Panc1 (cell line): ENCODE results near the gene PYGO1. TPM values are rescaled to one million over a fixed set of nuclear protein-coding genes. Genes with fewer than 3 reads are reported as not detected.
"Not testable (repeated sequence)": the region's sequence is repeated elsewhere in the genome, so short reads cannot be mapped to it uniquely, and the experiment has no call there.

ENCODE experiments used
- ATAC-seq: fragments of 200-7000 bp; cut with Tn5 transposase; 2 replicates; pipeline ENCODE4 v1.9.1; 2020; ENCODE audit warnings: mild to moderate bottlenecking, moderate library complexity
- BruUV-seq: library from RNA; stranded (reverse); fragments of 400-500 nt; replicated peaks from 2 replicates; lab custom pipeline; 2021; lab: Mats Ljungman, UMichigan
- CTCF ChIA-PET: fragments of 300-600 bp; sonication (Branson Sonifier 250); formaldehyde crosslinking; loops from one replicate; lab custom pipeline; 2022; ENCODE audit warnings: antibody characterized with exemption; lab: Charles Lee
- POLR2A ChIA-PET: fragments of 300-600 bp; sonication (Branson Sonifier 250); formaldehyde crosslinking; loops from one replicate; lab custom pipeline; 2022; ENCODE audit warnings: antibody characterized with exemption; lab: Charles Lee
- DNase-seq: peaks from one replicate; pipeline ENCODE4 v3.0.0-alpha.2; 2010; ENCODE audit warnings: low read depth, low spot score
- H3K27ac ChIP-seq: 2 replicates; pipeline ENCODE4 v1.5.1; 2011; ENCODE audit warnings: mild to moderate bottlenecking, low read length, inconsistent platforms
- H3K27me3 ChIP-seq: fragments of 200-500 bp; sonication (Bioruptor generic); 2 replicates; pipeline ENCODE4 v1.6.0; 2014; ENCODE audit warnings: low read length, inconsistent platforms; ENCODE audit not compliant: control insufficient read depth, insufficient read depth
- H3K36me3 ChIP-seq: fragments of 200-500 bp; sonication (Bioruptor generic); 2 replicates; pipeline ENCODE4 v1.5.1; 2014; ENCODE audit warnings: inconsistent platforms, mild to moderate bottlenecking, low read length, moderate library complexity; ENCODE audit not compliant: control insufficient read depth, insufficient read depth
- H3K4me1 ChIP-seq: 2 replicates; pipeline ENCODE4 v1.5.1; 2011; ENCODE audit warnings: inconsistent platforms, mild to moderate bottlenecking, low read length, moderate library complexity; ENCODE audit not compliant: control insufficient read depth, insufficient read depth
- H3K4me3 ChIP-seq, 2 experiments: 2 replicates each; pipeline ENCODE4 v1.5.1; 2011 to 2012; ENCODE audit warnings: low read depth in 2 of 2, low read length in 2 of 2, mild to moderate bottlenecking in 2 of 2, inconsistent platforms in 1 of 2, moderate library complexity in 1 of 2
- H3K9me3 ChIP-seq: fragments of 200-500 bp; sonication (Bioruptor generic); 2 replicates; pipeline ENCODE4 v1.5.1; 2014; ENCODE audit warnings: low read depth, mild to moderate bottlenecking, inconsistent platforms, low read length, moderate library complexity; ENCODE audit not compliant: control insufficient read depth, insufficient read depth
- POLR2AphosphoS5 ChIP-seq: IDR thresholded peaks from 2 replicates; pipeline ENCODE4 v1.6.1; 2012; ENCODE audit warnings: mild to moderate bottlenecking, low read depth, low read length, moderate library complexity
- SIN3A ChIP-seq: IDR thresholded peaks from 2 replicates; pipeline ENCODE4 v1.6.1; 2012; ENCODE audit warnings: low read depth, mild to moderate bottlenecking, low read length, moderate library complexity, borderline replicate concordance; ENCODE audit not compliant: insufficient read depth
- TCF7L2 ChIP-seq: IDR thresholded peaks from 2 replicates; pipeline ENCODE4 v1.6.1; 2011; ENCODE audit warnings: mild to moderate bottlenecking, low read depth, low read length, inconsistent platforms
- in situ Hi-C: cut with HindIII; loops from 2 replicates; pipeline ENCODE4 v1.10.0; 2016; ENCODE audit warnings: low sequenced_read_pairs, low pct_unique_long_range_greater_than_20kb
- intact Hi-C: fragments of 100-400 bp; cut with micrococcal nuclease; formaldehyde crosslinking; loops from one replicate; pipeline ENCODE4 v1.10.0; 2022; ENCODE audit not compliant: unreplicated experiment
- total RNA-seq: library from RNA; stranded (reverse); gene quantifications from one replicate; pipeline ENCODE4 v1.2.1, GENCODE V29; 2021; ENCODE audit not compliant: unreplicated experiment
- TF ChIP-seq, protein P1 (sequence below): fragments of 450-650 bp; IDR thresholded peaks from 2 replicates; pipeline ENCODE4 v1.5.1; 2017; ENCODE audit warnings: mild to moderate bottlenecking
- TF ChIP-seq, protein P2 (sequence below), 2 experiments: IDR thresholded peaks; 2 replicates each; pipeline ENCODE4 v1.6.1; 2011 to 2012; ENCODE audit warnings: low read depth in 2 of 2, control low read depth in 1 of 2, low read length in 1 of 2, mild to moderate bottlenecking in 1 of 2, moderate library complexity in 1 of 2; ENCODE audit not compliant: insufficient read depth in 1 of 2

Gene PYGO1
- total RNA-seq, 1 experiment from 2014 or later, result 2.4 TPM

DNA sequence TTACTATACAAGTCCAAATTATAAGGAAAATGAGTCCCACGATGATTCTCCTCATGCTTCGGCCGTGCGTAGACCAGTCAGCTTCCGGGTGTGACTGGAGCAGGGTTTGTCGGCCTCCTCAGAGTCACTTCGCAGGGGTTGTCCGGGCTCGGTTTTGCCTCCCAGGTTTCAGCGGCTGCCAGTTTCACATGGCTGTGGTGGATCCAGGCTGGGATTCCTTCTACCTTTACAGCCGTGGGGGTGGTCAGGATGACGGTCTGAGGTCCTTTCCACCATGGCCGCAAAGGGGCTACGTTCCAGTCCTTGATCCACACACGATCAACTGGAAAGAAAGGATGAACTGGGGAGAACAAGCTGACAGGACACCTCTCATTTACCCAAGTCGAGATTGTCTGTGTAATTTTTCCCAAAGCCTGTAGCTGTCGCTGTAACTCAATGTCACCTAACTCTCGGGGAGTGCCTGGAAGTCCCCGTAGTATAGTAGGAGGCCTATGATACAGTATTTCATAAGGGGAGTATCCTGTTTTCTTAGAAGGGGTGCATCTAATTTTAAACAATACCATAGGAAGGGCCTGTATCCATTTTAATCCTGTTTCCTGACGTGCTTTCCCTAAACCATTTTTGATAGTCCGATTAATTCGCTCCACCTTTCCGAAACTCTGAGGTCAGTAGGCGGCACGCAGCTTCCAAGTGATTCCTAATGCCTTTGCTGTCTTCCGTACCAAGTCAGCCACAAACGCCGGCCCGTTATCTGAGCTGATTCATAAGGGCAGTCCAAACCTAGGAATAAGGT, 74.3 kb downstream of the PYGO1 start:
- ATAC-seq, H3K9me3 ChIP-seq, H3K27ac ChIP-seq, H3K27me3 ChIP-seq, in situ Hi-C loops, POLR2A ChIA-PET, H3K36me3 ChIP-seq, BruUV-seq, H3K4me3 ChIP-seq, DNase-seq, H3K4me1 ChIP-seq: not testable (repeated sequence)
- intact Hi-C loops, result loop anchor here (5.0 to 10.0 kb wide), 2 partner anchors 123 to 291 kb away; no protein-coding TSS in a partner anchor
- CTCF ChIA-PET, result interaction anchor here (0.6 to 0.7 kb wide), 2 partner anchors 76 to 289 kb away, joined by 4 to 11 read pairs; no protein-coding TSS in a partner anchor
- TF ChIP-seq, protein P1, sequence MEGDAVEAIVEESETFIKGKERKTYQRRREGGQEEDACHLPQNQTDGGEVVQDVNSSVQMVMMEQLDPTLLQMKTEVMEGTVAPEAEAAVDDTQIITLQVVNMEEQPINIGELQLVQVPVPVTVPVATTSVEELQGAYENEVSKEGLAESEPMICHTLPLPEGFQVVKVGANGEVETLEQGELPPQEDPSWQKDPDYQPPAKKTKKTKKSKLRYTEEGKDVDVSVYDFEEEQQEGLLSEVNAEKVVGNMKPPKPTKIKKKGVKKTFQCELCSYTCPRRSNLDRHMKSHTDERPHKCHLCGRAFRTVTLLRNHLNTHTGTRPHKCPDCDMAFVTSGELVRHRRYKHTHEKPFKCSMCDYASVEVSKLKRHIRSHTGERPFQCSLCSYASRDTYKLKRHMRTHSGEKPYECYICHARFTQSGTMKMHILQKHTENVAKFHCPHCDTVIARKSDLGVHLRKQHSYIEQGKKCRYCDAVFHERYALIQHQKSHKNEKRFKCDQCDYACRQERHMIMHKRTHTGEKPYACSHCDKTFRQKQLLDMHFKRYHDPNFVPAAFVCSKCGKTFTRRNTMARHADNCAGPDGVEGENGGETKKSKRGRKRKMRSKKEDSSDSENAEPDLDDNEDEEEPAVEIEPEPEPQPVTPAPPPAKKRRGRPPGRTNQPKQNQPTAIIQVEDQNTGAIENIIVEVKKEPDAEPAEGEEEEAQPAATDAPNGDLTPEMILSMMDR, result peak; percentile 84

DNA sequence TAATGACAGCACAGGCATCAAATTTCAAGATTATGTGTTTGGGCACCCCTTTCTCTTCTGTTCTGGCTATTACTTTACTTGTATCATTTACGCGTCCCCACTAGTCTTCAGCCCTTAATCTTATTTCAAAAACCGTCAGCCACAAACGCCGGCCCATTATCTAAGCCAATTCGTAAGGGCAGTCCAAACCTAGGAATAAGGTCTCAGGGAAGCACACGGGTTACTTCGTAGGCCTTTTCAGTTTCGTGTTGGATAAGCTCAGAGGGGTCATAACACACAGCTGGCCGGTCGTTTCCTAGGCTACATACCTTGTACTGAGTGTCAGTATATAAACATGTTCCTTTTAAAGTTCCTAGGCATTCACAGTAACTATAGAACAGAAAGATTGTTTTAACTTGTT, 75.0 kb downstream of the PYGO1 start:
- no peak overlapping the region for H3K27ac ChIP-seq
- ChIA-PET POLR2A (no interaction called here), CTCF (interaction anchor here (0.5 to 0.7 kb wide), 3 partner anchors 77 to 290 kb away, joined by 4 to 11 read pairs (median 8); no protein-coding TSS in a partner anchor)
- H3K36me3 ChIP-seq, result no peaks in the 10 kb centered on the region
- no peaks in the 10 kb centered on the region for H3K4me1 ChIP-seq
- no peaks in the 10 kb centered on the region for H3K27me3 ChIP-seq
- no TSS peak for BruUV-seq
- DNase-seq, result no peak
- no peak for ATAC-seq
- TF ChIP-seq TCF7L2, result no peak
- TF ChIP-seq POLR2AphosphoS5, result no peak
- TF ChIP-seq, protein P1, result no peak
- TF ChIP-seq SIN3A, result no peak
- TF ChIP-seq, protein P2, sequence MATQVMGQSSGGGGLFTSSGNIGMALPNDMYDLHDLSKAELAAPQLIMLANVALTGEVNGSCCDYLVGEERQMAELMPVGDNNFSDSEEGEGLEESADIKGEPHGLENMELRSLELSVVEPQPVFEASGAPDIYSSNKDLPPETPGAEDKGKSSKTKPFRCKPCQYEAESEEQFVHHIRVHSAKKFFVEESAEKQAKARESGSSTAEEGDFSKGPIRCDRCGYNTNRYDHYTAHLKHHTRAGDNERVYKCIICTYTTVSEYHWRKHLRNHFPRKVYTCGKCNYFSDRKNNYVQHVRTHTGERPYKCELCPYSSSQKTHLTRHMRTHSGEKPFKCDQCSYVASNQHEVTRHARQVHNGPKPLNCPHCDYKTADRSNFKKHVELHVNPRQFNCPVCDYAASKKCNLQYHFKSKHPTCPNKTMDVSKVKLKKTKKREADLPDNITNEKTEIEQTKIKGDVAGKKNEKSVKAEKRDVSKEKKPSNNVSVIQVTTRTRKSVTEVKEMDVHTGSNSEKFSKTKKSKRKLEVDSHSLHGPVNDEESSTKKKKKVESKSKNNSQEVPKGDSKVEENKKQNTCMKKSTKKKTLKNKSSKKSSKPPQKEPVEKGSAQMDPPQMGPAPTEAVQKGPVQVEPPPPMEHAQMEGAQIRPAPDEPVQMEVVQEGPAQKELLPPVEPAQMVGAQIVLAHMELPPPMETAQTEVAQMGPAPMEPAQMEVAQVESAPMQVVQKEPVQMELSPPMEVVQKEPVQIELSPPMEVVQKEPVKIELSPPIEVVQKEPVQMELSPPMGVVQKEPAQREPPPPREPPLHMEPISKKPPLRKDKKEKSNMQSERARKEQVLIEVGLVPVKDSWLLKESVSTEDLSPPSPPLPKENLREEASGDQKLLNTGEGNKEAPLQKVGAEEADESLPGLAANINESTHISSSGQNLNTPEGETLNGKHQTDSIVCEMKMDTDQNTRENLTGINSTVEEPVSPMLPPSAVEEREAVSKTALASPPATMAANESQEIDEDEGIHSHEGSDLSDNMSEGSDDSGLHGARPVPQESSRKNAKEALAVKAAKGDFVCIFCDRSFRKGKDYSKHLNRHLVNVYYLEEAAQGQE (IDR thresholded peaks at IDR 0.05; ENCODE audit: insufficient read depth in 1 of 2, low read depth in 2 of 2, low read length in 1 of 2), result no peak
- H3K9me3 ChIP-seq, result no peaks in the 10 kb centered on the region
- intact Hi-C loops (loop anchor here (5.0 to 10.0 kb wide), 2 partner anchors 124 to 292 kb away; no protein-coding TSS in a partner anchor), in situ Hi-C loops (no loop called here)
- H3K4me3 ChIP-seq, result no peak overlapping the region
